GM18909 (cell line): ENCODE measurements around the gene ZNF273.
"Not testable (repeated sequence)": the region's sequence is repeated elsewhere in the genome, so short reads cannot be mapped to it uniquely, and the experiment has no call there.

Experiments used
- ATAC-seq: cut with Tn5 transposase; IDR thresholded peaks from one replicate; pipeline ENCODE4 v1.9.1; 2021; ENCODE audit warnings: mild to moderate bottlenecking; ENCODE audit not compliant: unreplicated experiment, poor library complexity

The ZNF273 gene

DNA sequence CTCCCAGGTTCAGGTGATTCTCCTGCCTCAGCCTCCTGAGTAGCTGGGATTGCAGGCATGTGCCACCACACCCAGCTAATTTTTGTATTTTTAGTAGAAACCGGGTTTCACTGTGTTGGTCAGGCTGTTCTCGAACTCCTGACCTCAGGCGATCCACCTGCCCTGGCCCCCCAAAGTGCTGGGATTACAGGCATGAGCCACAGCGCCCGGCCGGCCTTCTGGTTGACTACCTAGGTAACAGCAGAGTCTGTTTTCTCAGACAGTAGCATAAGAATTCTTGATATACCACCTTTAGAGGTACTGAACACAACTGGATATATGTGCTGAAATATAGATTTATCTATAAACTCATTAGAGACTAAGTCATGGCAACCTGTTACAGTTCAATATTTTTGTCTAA lies 36.9 kb downstream of the ZNF273 start:
- ATAC-seq, result not testable (repeated sequence)

DNA sequence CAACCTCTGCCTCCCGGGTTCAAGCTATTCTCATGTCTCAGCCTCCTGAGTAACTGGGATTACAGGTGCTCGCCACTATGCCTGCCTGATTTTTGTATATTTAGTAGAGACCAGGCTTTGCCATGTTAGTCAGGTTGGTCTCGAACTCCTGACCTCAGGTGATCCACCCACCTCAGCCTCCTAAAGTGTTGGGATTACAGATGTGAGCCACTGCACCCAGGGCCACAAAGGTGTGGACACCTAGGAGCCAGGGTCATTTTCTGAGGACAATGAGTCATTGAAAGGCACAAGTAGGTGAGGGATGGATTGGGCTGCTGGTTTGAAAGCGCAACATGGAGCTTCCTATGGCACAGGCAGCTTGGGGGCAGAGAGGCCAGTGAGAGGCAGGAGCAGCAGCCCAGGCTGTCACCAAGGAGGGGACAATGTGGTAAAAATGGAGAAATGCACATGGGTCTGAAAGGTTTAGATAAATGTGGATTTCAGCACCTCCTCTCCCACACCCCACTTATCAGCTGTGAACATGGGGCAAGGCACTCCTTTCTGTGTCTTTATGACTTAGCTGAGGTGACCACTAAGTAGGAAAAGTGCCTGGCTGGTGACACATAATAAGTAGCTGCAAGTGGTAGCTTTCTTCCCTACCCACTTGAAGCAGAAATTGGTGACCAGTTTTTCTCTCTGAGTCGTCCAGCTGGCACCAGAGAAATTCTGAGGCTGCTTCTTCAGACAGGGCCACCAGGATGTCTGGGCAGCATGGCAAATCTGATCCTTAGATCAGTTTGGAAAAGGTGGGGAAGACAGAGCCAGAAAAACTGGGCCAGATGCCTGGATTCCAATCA lies 41.8 kb downstream of the ZNF273 start:
- not testable (repeated sequence) for ATAC-seq

DNA sequence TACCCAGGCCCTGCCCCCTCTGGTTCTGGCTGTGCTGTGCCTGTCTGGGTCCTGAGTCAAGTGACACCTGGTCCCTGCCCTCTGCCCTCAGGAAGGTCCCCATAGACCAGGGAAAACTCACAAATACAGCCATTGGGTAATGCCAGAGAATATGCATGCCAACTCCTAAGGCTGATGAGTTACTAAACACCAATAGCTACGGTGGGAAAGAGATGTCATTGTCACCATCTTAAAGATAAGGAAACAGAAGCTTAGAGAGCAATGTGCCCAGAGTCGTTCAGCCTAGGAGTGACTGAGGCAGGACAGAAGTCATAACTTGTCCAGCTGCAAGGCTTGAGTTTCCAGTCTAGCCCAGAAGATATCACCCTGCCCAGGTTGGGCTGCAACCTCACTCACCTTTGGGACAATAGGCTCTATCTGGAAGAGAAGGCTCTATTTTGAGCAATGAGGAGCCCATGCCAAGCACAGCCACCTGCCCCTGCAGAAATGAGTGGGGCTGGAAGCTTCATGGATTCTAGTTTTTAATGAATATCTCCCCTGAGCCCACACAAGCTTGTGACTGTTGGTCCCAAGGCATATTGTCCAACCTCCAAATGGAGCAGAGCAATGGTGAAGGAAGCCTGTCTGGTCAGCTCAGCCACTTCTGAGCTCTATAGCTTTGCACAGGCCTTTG lies 42.6 kb downstream of the ZNF273 start:
- no peak for ATAC-seq

DNA sequence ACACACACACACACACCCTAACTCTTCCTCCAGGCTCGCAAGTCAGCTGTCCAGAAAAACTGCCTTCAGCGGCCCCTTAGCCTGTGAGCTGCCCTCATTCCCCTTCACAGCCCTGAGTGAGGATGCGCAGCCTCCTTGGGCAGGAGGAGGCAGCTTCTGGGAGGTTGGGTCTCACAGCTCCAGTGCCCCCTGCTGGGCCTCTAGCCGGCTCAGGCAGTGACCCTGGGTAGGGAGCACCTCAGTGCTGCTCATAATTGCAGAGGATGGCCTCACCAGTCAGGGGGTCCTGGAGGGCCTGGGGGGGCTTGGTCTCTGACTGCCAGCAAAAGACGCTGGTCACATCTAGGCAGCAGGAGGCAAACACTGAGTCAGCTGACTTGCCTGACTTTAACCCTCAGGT lies 43.7 kb downstream of the ZNF273 start:
- ATAC-seq, result no peak

DNA sequence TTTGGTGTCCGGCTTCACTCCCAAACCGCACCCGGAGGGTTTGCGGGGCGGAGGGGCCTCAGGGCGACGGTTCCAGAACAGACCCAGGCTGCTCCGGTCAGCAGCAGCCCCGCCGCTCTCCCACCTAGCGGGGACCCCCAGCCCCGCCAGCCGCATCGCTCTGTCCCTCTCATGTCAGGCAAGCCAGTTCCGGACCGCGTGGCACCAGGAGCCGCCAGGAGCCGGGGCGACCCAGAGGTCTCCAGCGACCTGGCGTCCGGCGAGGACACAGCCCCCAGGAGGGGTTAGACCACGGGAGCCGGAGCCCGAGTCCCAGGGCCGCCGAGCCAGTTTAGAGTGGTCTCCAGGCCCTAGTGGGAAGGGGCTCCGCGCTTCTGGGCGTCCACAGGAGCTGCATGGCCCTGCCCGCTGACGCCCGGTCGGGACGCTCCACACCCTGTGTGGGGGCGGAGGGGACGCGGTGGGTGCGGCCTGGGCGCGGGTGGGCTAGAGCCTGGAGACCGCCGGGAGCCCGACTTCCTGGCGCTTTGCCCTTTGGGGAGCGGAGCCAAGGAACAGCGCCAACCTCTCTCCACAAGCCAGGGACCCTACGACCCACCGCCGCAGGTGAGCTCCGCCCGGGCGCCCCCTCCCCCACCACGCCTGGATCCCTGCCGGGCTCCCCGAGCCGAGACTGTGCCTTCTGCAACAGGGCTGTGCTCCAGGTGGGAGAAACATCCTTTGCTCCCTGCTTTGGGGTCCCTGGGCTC lies 44.4 kb downstream of the ZNF273 start:
- ATAC-seq, result no peak

DNA sequence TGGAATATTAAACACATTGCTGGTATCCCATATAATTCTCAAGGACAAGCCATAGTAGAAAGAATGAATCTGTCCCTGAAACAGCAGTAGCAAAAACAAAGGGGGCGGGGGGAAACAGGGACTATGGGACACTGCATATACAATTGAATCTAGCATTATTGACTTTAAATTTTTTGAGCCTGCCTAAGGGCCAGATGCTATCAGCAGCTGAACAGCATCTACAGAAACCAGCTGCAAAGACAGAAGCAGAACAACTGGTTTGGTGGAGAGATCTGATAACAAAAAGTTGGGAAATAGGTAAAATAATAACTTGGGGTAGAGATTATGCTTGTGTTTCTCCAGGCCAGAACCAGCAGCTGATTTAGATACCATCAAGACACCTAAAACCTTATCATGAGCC lies 45.7 kb downstream of the ZNF273 start:
- not testable (repeated sequence) for ATAC-seq

DNA sequence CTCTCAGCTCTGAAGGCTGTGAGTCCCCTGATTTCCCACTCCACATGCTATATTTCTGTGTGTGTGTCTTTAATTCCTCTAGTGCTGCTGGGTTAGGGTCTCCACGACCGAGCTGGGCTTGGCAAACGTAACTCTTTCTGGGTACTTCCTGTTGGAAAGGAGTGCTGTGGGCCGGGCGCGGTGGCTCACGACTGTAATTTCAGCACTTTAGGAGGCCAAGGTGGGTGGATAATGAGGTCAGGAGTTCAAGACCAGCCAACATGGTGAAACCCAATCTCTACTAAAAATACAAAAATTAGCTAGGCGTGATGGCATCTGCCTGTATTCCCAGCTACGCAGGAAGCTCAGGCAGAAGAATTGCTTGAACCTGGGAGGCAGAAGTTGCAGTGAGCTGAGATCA lies 47.6 kb downstream of the ZNF273 start:
- ATAC-seq, result not testable (repeated sequence)

DNA sequence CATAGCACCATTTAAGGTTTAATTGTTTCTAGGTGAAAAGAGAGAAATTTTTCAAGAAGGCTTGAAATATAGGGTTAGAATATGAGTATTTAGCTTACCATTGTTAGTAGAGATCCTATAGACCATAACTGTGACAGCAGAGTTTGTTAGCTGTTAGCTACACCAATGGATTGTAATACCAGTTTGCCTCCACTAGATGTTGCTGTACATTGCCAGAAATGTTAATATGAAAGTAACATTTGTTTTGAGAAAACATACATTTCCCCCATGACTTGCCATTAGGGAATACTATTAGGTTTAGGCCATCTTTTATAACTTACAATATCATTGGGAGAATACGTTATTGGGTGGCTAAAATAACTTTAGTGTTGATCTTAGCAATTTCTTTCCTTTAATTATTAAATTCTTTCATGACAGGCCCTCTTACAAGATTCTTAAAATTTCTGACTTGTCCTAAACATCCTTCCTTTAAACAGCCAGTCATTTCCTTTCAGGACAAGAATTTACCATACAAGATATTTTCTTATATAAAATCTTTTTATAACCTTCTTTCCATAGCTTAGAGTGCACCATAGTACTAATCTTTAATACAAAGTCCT lies 48.3 kb downstream of the ZNF273 start:
- peak; percentile 60 for ATAC-seq

DNA sequence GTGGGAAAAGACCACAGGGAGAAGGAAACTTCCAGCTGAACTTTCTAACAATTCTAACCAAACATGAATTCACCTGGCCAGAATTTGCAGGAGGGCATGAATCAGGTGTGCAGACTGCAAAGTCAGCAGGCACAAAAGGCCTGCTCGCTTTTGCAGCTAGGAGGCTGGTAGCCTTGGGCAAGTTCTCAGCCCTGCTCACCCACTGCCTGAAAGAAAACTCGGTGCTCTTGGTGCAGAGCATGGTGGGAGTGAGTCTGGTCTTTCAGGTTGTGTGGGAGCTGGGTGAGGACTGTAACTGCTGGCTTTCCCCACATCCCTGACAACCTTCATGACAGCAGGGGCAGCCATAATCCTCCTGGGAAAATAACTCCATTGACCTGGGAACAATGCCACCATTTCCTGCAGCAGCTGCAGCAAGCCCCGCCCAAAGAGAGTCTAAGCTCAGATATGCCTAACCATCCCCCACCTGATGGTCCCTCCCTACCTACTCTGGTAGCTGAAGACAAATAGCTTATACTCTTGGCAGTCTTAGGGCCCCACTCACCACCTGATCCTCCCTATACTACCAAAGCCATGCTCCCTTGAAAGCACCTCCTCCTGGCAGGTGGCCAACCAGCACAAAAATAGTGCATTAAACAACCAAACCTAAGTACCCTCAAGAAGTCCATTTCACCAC lies 56.1 kb downstream of the ZNF273 start:
- no peak for ATAC-seq

DNA sequence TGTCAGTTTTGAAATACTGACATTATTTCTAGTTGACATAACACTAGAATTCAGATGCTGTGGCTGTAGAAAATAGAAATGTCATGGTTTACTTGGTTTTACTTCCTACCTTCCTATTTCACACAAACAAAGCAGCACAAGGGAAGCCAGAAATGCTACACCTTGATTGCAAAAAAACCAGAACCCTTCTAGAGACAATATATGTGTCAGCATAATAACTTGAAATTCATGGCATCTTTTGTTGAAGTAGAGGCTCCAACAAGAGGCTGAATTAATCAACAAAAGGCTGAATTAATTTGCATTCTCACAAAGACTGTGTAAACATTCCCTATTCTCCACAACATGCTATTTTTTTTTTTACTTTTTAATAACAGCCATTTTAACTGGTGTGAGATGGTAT lies 62.5 kb downstream of the ZNF273 start:
- ATAC-seq, result no peak

DNA sequence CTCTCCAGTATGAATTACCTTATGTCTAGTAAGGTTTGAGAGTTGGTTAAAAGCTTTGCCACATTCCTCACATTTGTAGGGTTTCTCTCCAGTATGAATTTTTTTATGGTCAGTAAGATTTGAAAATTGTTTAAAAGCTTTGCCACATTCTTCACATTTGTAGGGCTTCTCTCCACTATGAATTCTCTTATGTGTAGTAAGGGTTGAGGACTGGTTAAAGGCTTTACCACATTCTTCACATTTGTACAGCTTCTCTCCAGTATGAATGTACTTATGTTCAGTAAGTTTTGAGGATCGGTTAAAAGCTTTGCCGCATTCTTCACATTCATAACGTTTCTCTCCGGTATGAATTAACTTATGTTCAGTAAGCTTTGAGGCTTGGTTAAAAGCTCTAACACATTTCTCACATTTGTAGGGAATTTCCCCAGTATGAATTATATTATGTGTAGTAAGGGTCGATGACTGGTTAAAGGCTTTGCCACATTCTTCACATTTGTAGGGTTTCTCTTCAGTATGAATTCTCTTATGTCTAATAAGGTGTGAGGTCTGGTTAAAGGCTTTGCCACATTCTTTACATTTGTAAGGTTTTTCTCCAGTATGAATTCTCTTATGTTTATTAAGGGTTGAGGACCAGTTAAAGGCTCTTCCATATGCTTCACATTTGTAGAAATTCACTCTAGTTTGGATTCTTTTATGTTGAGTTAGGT lies 75.6 kb downstream of the ZNF273 start:
- ATAC-seq, result no peak
